Thyroid gland (tissue), 4 donors: ENCODE results near the gene NUP62. TPM values are rescaled to one million over a fixed set of nuclear protein-coding genes. Genes with fewer than 3 reads are reported as not detected.

Source experiments
- DNase-seq, 2 donors: peaks; one replicate each; pipeline ENCODE4 v3.0.0-alpha.2; 2019
- H3K27ac ChIP-seq, 3 donors: fragments of 200-600 bp; sonication (generic); 1 replicate in 2 of 3; 2 replicates in 1 of 3; pipeline ENCODE4 v1.5.1; 2016 to 2019; ENCODE audit warnings: mild to moderate bottlenecking in 1 of 3, moderate library complexity in 1 of 3
- H3K27me3 ChIP-seq: fragments of 200-600 bp; sonication (generic); one replicate; pipeline ENCODE4 v1.5.1; 2019
- H3K36me3 ChIP-seq, 2 donors: fragments of 200-600 bp; sonication (generic); one replicate each; pipeline ENCODE4 v1.5.1; 2016 to 2019
- H3K4me1 ChIP-seq, 2 donors: fragments of 200-600 bp; sonication (generic); one replicate each; pipeline ENCODE4 v1.5.1; 2017 to 2019
- H3K4me3 ChIP-seq, 3 donors: fragments of 200-600 bp; sonication (generic); replicated peaks in 1 of 3; 1 replicate in 2 of 3; 2 replicates in 1 of 3; pipeline ENCODE4 v1.5.1; 2016; ENCODE audit warnings: mild to moderate bottlenecking in 1 of 3
- H3K9me3 ChIP-seq: fragments of 200-600 bp; sonication (generic); one replicate; pipeline ENCODE4 v1.5.1; 2017
- CTCF ChIP-seq, 6 experiments: fragments of 200-600 bp in 3 of 6; fragments of 450-650 bp in 3 of 6; sonication (generic) in 3 of 6; IDR thresholded peaks; one replicate each; pipeline ENCODE4 v1.5.1; 2016 to 2019; ENCODE audit warnings: antibody characterized with exemption in 6 of 6, mild to moderate bottlenecking in 2 of 6, inconsistent platforms in 1 of 6, moderate library complexity in 1 of 6
- POLR2A ChIP-seq, 2 donors: fragments of 450-650 bp; IDR thresholded peaks; one replicate each; pipeline ENCODE4 v1.6.1; 2017; ENCODE audit warnings: antibody characterized with exemption in 2 of 2, mild to moderate bottlenecking in 2 of 2, moderate library complexity in 1 of 2
- WGBS, 2 donors: methylation state at CpG; one replicate each; pipeline ENCODE4 v1.1.5; 2017; 5-methylcytosine and 5-hydroxymethylcytosine counted together
- intact Hi-C: fragments of 100-400 bp; cut with DNase I; formaldehyde crosslinking; loops from one replicate; pipeline ENCODE4 v1.15.1; 2023
- total RNA-seq, 4 donors: library from RNA; depleted of rRNA; stranded (reverse); fragments of >200 nt; gene quantifications; one replicate each; pipeline ENCODE4 v1.2.3, GENCODE V29; 2016

NUP62 gene
- total RNA-seq, 4 donors from 2014 or later: 27.5 to 32.3 (median 30.5) TPM

- Histone ChIP-seq H3K27me3 (no peaks in the 10 kb centered on the region), H3K9me3 (no peaks in the 10 kb centered on the region), H3K4me1 (peaks cover 0 to 11% of the 10 kb centered on the region in 2 donors), H3K4me3 (no peak overlapping the region), H3K36me3 (peaks cover 4 to 10% of the 10 kb centered on the region in 2 donors), H3K27ac (no peak overlapping the region)
- no peak for DNase-seq
- WGBS, 2 donors: 60 to 67% methylated on average over 21 to 25 of the region's 25 CpGs
- intact Hi-C loops: no loop called here
- TF ChIP-seq POLR2A (IDR thresholded peaks at IDR 0.05): no peak
Observed at GRCh38 chr19:49924004-49924880, 5.1 kb downstream of the NUP62 start.

- intact Hi-C loops: no loop called here
- whole genome bisulfite sequencing, 2 donors: 89% methylated on average over 30 to 31 of the region's 31 CpGs
- Histone ChIP-seq H3K36me3 (peaks cover 4 to 10% of the 10 kb centered on the region in 2 donors), H3K4me3 (no peak overlapping the region), H3K4me1 (peaks cover 0 to 11% of the 10 kb centered on the region in 2 donors), H3K27me3 (no peaks in the 10 kb centered on the region), H3K27ac (no peak overlapping the region), H3K9me3 (no peaks in the 10 kb centered on the region)
- TF ChIP-seq POLR2A (IDR thresholded peaks at IDR 0.05): no peak
- no peak for TF ChIP-seq CTCF (IDR thresholded peaks at IDR 0.05)
- DNase-seq: no peak
Observed at GRCh38 chr19:49923055-49924003, 6.0 kb downstream of the NUP62 start.

- H3K27me3 ChIP-seq: no peaks in the 10 kb centered on the region
- intact Hi-C loops: no loop called here
- WGBS, 2 donors: 92% methylated on average over 12 to 21 of the region's 22 CpGs
- H3K36me3 ChIP-seq: peaks cover 4 to 10% of the 10 kb centered on the region in 2 donors
- peaks cover 0 to under 1% of the 10 kb centered on the region in 2 donors for H3K4me1 ChIP-seq
- H3K9me3 ChIP-seq: no peaks in the 10 kb centered on the region
- no peak overlapping the region for H3K27ac ChIP-seq
- H3K4me3 ChIP-seq: no peak overlapping the region
- no peak for DNase-seq
- TF ChIP-seq CTCF (IDR thresholded peaks at IDR 0.05): no peak
- no peak for TF ChIP-seq POLR2A (IDR thresholded peaks at IDR 0.05)
Observed at GRCh38 chr19:49921871-49922795, 7.2 kb downstream of the NUP62 start.

GRCh38 chr19:49920624-49921363 is 8.5 kb downstream of the NUP62 start:
- 92 to 95% methylated on average over 24 of the region's 24 CpGs for WGBS, 2 donors
- H3K27me3 ChIP-seq: no peaks in the 10 kb centered on the region
- no peak for DNase-seq
- no peaks in the 10 kb centered on the region for H3K9me3 ChIP-seq
- H3K36me3 ChIP-seq: peaks cover 4 to 10% of the 10 kb centered on the region in 2 donors
- intact Hi-C loops: no loop called here
- no peak overlapping the region for H3K4me3 ChIP-seq
- H3K4me1 ChIP-seq: no peaks in the 10 kb centered on the region
- TF ChIP-seq POLR2A (IDR thresholded peaks at IDR 0.05) (no peak), CTCF (IDR thresholded peaks at IDR 0.05) (no peak)
- H3K27ac ChIP-seq: no peak overlapping the region
